OCI-M2 (cell line): ENCODE measurements around the gene EIF1AD.
"Not testable (repeated sequence)": the region's sequence is repeated elsewhere in the genome, so short reads cannot be mapped to it uniquely, and the experiment has no call there.

Experiments used
- DNase-seq: peaks from one replicate; lab custom pipeline; 2025; ENCODE audit not compliant: unreplicated experiment; lab: John Stamatoyannopoulos, UW

The EIF1AD gene

GRCh38 chr11:66022401-66023185, 20.6 kb upstream of the EIF1AD start:
- no peak for DNase-seq

GRCh38 chr11:66020618-66021357, 18.8 kb upstream of the EIF1AD start:
- no peak for DNase-seq

- no peak for DNase-seq
These were observed 18.3 kb upstream of the EIF1AD start for GRCh38 chr11:66020212-66020611.

GRCh38 chr11:66017321-66017720, 15.4 kb upstream of the EIF1AD start:
- DNase-seq, result no peak

- DNase-seq, result no peak
These were observed 14.8 kb upstream of the EIF1AD start for GRCh38 chr11:66016793-66017177.

- no peak for DNase-seq
These were observed 14.2 kb upstream of the EIF1AD start for GRCh38 chr11:66015936-66016792.

GRCh38 chr11:66015454-66015881, 13.5 kb upstream of the EIF1AD start:
- no peak for DNase-seq

- no peak for DNase-seq
These were observed 13.0 kb upstream of the EIF1AD start for GRCh38 chr11:66014804-66015453.

- DNase-seq, result no peak
These were observed 11.8 kb upstream of the EIF1AD start for GRCh38 chr11:66013762-66014100.

- DNase-seq, result no peak
These were observed 11.2 kb upstream of the EIF1AD start for GRCh38 chr11:66012946-66013761.

GRCh38 chr11:66012371-66012945, 10.5 kb upstream of the EIF1AD start:
- DNase-seq, result no peak

- no peak for DNase-seq
These were observed 9.9 kb upstream of the EIF1AD start, which contains the start of gene CST6 for GRCh38 chr11:66011785-66012303. Gene CST6 (plus strand): TSS chr11:66012008. CDS start chr11:66012045, 37 bp downstream.

- DNase-seq, result no peak
These were observed 9.4 kb upstream of the EIF1AD start for GRCh38 chr11:66011239-66011784.

- DNase-seq, result not testable (repeated sequence)
These were observed 8.1 kb upstream of the EIF1AD start for GRCh38 chr11:66010036-66010435.

GRCh38 chr11:66008468-66009101, 6.6 kb upstream of the EIF1AD start:
- DNase-seq, result no peak

GRCh38 chr11:66008095-66008467, 6.1 kb upstream of the EIF1AD start:
- no peak for DNase-seq

GRCh38 chr11:66007201-66007634, 5.3 kb upstream of the EIF1AD start:
- DNase-seq, result no peak

GRCh38 chr11:66006891-66007176, 4.9 kb upstream of the EIF1AD start:
- no peak for DNase-seq
